Measurements from ENCODE around the gene COQ3.

The COQ3 gene

GRCh38 chr6:99362678-99363268 is 31.2 kb downstream of the COQ3 start:
- H3K36me3 ChIP-seq (ENCODE audit: control insufficient read depth in 1 of 2, insufficient read depth in 2 of 2, low read length in 2 of 2), result no peaks in the 10 kb centered on the region
- H2BK120ac ChIP-seq (ENCODE audit: insufficient read depth, low read length, poor library complexity), result no peak overlapping the region
- H2BK5ac ChIP-seq (ENCODE audit: low read depth, low read length, poor library complexity), result no peak overlapping the region
- no peak overlapping the region for H2AFZ ChIP-seq (ENCODE audit: insufficient read depth, low read length, poor library complexity)
- no peak overlapping the region for H3K4me2 ChIP-seq (ENCODE audit: low read length)
- H3K23ac ChIP-seq (ENCODE audit: low read length), result no peak overlapping the region
- no peak overlapping the region for H3K14ac ChIP-seq (ENCODE audit: low read length)
- no peak overlapping the region for H3K9ac ChIP-seq (ENCODE audit: low read length)
- no CpG with 5 or more reads among the region's 1 CpG for WGBS (ENCODE audit: extremely low coverage, insufficient coverage, insufficient read length)
- H3K27me3 ChIP-seq (ENCODE audit: insufficient read depth, low read length), result no peaks in the 10 kb centered on the region
- no peaks in the 10 kb centered on the region for H3K79me2 ChIP-seq (ENCODE audit: control insufficient read depth, insufficient read depth, low read length, poor library complexity)
- no peak overlapping the region for H4K8ac ChIP-seq (ENCODE audit: low read depth, low read length)
- no peaks in the 10 kb centered on the region for H3K9me3 ChIP-seq (ENCODE audit: insufficient read depth, low read depth, low read length)
- H4K12ac ChIP-seq (ENCODE audit: low read depth, low read length), result no peak overlapping the region
- H2AK5ac ChIP-seq (ENCODE audit: low read length), result no peak overlapping the region
- H4K91ac ChIP-seq (ENCODE audit: low read depth, low read length), result no peak overlapping the region
- DNase-seq, result no peak
- no peak overlapping the region for H3K27ac ChIP-seq (ENCODE audit: low read depth, low read length)
- H3K4me1 ChIP-seq (ENCODE audit: control insufficient read depth in 1 of 2, insufficient read depth in 2 of 2, low read length in 2 of 2), result no peaks in the 10 kb centered on the region
- H3K4ac ChIP-seq (ENCODE audit: low read depth, low read length), result no peak overlapping the region
- no peak overlapping the region for H3K18ac ChIP-seq (ENCODE audit: low read length)
- H3K4me3 ChIP-seq (ENCODE audit: low read depth, low read length), result no peak overlapping the region
- no peak overlapping the region for H2BK12ac ChIP-seq (ENCODE audit: low read length)
- no peaks in the 10 kb centered on the region for H3K79me1 ChIP-seq (ENCODE audit: low read length)

- Histone ChIP-seq H4K12ac (ENCODE audit: low read depth, low read length) (no peak overlapping the region), H3K9ac (ENCODE audit: low read length) (no peak overlapping the region), H3K4me1 (ENCODE audit: control insufficient read depth in 1 of 2, insufficient read depth in 2 of 2, low read length in 2 of 2) (no peaks in the 10 kb centered on the region), H3K4ac (ENCODE audit: low read depth, low read length) (no peak overlapping the region), H3K9me3 (ENCODE audit: insufficient read depth, low read depth, low read length) (no peaks in the 10 kb centered on the region), H3K79me2 (ENCODE audit: control insufficient read depth, insufficient read depth, low read length, poor library complexity) (no peaks in the 10 kb centered on the region), H2BK120ac (ENCODE audit: insufficient read depth, low read length, poor library complexity) (no peak overlapping the region), H2AK5ac (ENCODE audit: low read length) (no peak overlapping the region), H2BK12ac (ENCODE audit: low read length) (no peak overlapping the region), H3K27me3 (ENCODE audit: insufficient read depth, low read length) (no peaks in the 10 kb centered on the region), H4K91ac (ENCODE audit: low read depth, low read length) (no peak overlapping the region), H3K36me3 (ENCODE audit: control insufficient read depth in 1 of 2, insufficient read depth in 2 of 2, low read length in 2 of 2) (no peaks in the 10 kb centered on the region), H3K18ac (ENCODE audit: low read length) (no peak overlapping the region), H3K27ac (ENCODE audit: low read depth, low read length) (no peak overlapping the region), H2AFZ (ENCODE audit: insufficient read depth, low read length, poor library complexity) (no peak overlapping the region), H3K79me1 (ENCODE audit: low read length) (no peaks in the 10 kb centered on the region), H3K4me3 (ENCODE audit: low read depth, low read length) (no peak overlapping the region), H3K14ac (ENCODE audit: low read length) (no peak overlapping the region), H3K4me2 (ENCODE audit: low read length) (no peak overlapping the region), H2BK5ac (ENCODE audit: low read depth, low read length, poor library complexity) (no peak overlapping the region), H4K8ac (ENCODE audit: low read depth, low read length) (no peak overlapping the region), H3K23ac (ENCODE audit: low read length) (no peak overlapping the region)
- no CpG with 5 or more reads among the region's 1 CpG for WGBS (ENCODE audit: extremely low coverage, insufficient coverage, insufficient read length)
- no peak for DNase-seq
Observed at GRCh38 chr6:99359800-99360199, 34.2 kb downstream of the COQ3 start.

GRCh38 chr6:99356641-99357040 is 37.4 kb downstream of the COQ3 start:
- no CpG with 5 or more reads among the region's 1 CpG for WGBS (ENCODE audit: extremely low coverage, insufficient coverage, insufficient read length)

GRCh38 chr6:99354983-99355382 is 39.0 kb downstream of the COQ3 start:
- H3K4me3 ChIP-seq (ENCODE audit: low read depth, low read length), result no peak overlapping the region
- no peaks in the 10 kb centered on the region for H3K4me1 ChIP-seq (ENCODE audit: control insufficient read depth in 1 of 2, insufficient read depth in 2 of 2, low read length in 2 of 2)
- no peaks in the 10 kb centered on the region for H3K27me3 ChIP-seq (ENCODE audit: insufficient read depth, low read length)
- no peak overlapping the region for H2BK120ac ChIP-seq (ENCODE audit: insufficient read depth, low read length, poor library complexity)
- no peak overlapping the region for H3K9ac ChIP-seq (ENCODE audit: low read length)
- no CpG with 5 or more reads among the region's 4 CpGs for WGBS (ENCODE audit: extremely low coverage, insufficient coverage, insufficient read length)
- no peak overlapping the region for H3K4me2 ChIP-seq (ENCODE audit: low read length)
- H3K27ac ChIP-seq (ENCODE audit: low read depth, low read length), result no peak overlapping the region
- no peak overlapping the region for H3K23ac ChIP-seq (ENCODE audit: low read length)
- no peaks in the 10 kb centered on the region for H3K79me1 ChIP-seq (ENCODE audit: low read length)
- no peak overlapping the region for H3K14ac ChIP-seq (ENCODE audit: low read length)
- no peaks in the 10 kb centered on the region for H3K36me3 ChIP-seq (ENCODE audit: control insufficient read depth in 1 of 2, insufficient read depth in 2 of 2, low read length in 2 of 2)
- no peak overlapping the region for H4K91ac ChIP-seq (ENCODE audit: low read depth, low read length)
- H2AFZ ChIP-seq (ENCODE audit: insufficient read depth, low read length, poor library complexity), result no peak overlapping the region
- no peak overlapping the region for H4K8ac ChIP-seq (ENCODE audit: low read depth, low read length)
- no peak for DNase-seq
- H3K18ac ChIP-seq (ENCODE audit: low read length), result no peak overlapping the region
- no peak overlapping the region for H2BK5ac ChIP-seq (ENCODE audit: low read depth, low read length, poor library complexity)
- H4K12ac ChIP-seq (ENCODE audit: low read depth, low read length), result no peak overlapping the region
- H2AK5ac ChIP-seq (ENCODE audit: low read length), result no peak overlapping the region
- H3K4ac ChIP-seq (ENCODE audit: low read depth, low read length), result no peak overlapping the region
- no peak overlapping the region for H2BK12ac ChIP-seq (ENCODE audit: low read length)
- H3K79me2 ChIP-seq (ENCODE audit: control insufficient read depth, insufficient read depth, low read length, poor library complexity), result no peaks in the 10 kb centered on the region
- no peaks in the 10 kb centered on the region for H3K9me3 ChIP-seq (ENCODE audit: insufficient read depth, low read depth, low read length)

More at GRCh38 chr6:99356641-99357040, 37.4 kb downstream of the COQ3 start:
- Histone ChIP-seq H2BK5ac (ENCODE audit: low read depth, low read length, poor library complexity) (no peak overlapping the region), H3K4me1 (ENCODE audit: control insufficient read depth in 1 of 2, insufficient read depth in 2 of 2, low read length in 2 of 2) (no peaks in the 10 kb centered on the region), H3K23ac (ENCODE audit: low read length) (no peak overlapping the region), H3K79me2 (ENCODE audit: control insufficient read depth, insufficient read depth, low read length, poor library complexity) (no peaks in the 10 kb centered on the region), H3K27me3 (ENCODE audit: insufficient read depth, low read length) (no peaks in the 10 kb centered on the region), H3K9ac (ENCODE audit: low read length) (no peak overlapping the region), H3K4ac (ENCODE audit: low read depth, low read length) (no peak overlapping the region), H3K14ac (ENCODE audit: low read length) (no peak overlapping the region), H4K91ac (ENCODE audit: low read depth, low read length) (no peak overlapping the region), H4K12ac (ENCODE audit: low read depth, low read length) (no peak overlapping the region), H3K27ac (ENCODE audit: low read depth, low read length) (no peak overlapping the region), H3K4me3 (ENCODE audit: low read depth, low read length) (no peak overlapping the region), H3K4me2 (ENCODE audit: low read length) (no peak overlapping the region), H2BK120ac (ENCODE audit: insufficient read depth, low read length, poor library complexity) (no peak overlapping the region), H3K9me3 (ENCODE audit: insufficient read depth, low read depth, low read length) (no peaks in the 10 kb centered on the region), H2AK5ac (ENCODE audit: low read length) (no peak overlapping the region), H3K18ac (ENCODE audit: low read length) (no peak overlapping the region), H2BK12ac (ENCODE audit: low read length) (no peak overlapping the region), H3K79me1 (ENCODE audit: low read length) (no peaks in the 10 kb centered on the region), H3K36me3 (ENCODE audit: control insufficient read depth in 1 of 2, insufficient read depth in 2 of 2, low read length in 2 of 2) (no peaks in the 10 kb centered on the region), H4K8ac (ENCODE audit: low read depth, low read length) (no peak overlapping the region), H2AFZ (ENCODE audit: insufficient read depth, low read length, poor library complexity) (no peak overlapping the region)
- no peak for DNase-seq
